Measurements from ENCODE around the gene KLF12.
A peak's percentile ranks its signal among the peaks of the same experiment; 100 is the strongest.

KLF12 gene

GRCh38 chr13:74135326-74136083 lies 1.3 kb upstream of the KLF12 start:
- TF ChIP-seq YY1 (IDR thresholded peaks at IDR 0.05; ENCODE audit: insufficient read depth, insufficient read length) (no peak), ZNF274 (IDR thresholded peaks at IDR 0.05; ENCODE audit: low read depth, low read length) (no peak), SUZ12 (IDR thresholded peaks at IDR 0.05; ENCODE audit: extremely low read depth, insufficient read depth, insufficient read length) (no peak)
- Histone ChIP-seq H3K27me3 (ENCODE audit: insufficient read depth, insufficient read length) (peaks cover 19% of the 10 kb centered on the region), H3K4me1 (ENCODE audit: insufficient read depth, insufficient read length) (no peaks in the 10 kb centered on the region), H3K9me3 (ENCODE audit: insufficient read depth, low read length) (no peaks in the 10 kb centered on the region), H3K9ac (ENCODE audit: insufficient read length, low read depth) (peak overlapping the region; percentile 85), H3K36me3 (ENCODE audit: insufficient read depth, insufficient read length, low read length) (no peaks in the 10 kb centered on the region), H3K4me3 (ENCODE audit: insufficient read length, low read depth) (peak overlapping the region; percentile 71)
- no peak for DNase-seq (ENCODE audit: low read depth, low spot score)

GRCh38 chr13:74134777-74135325 lies 647 bp upstream of the KLF12 start:
- Histone ChIP-seq H3K9ac (ENCODE audit: insufficient read length, low read depth) (peak overlapping the region; percentile 79), H3K27me3 (ENCODE audit: insufficient read depth, insufficient read length) (peaks cover 19% of the 10 kb centered on the region), H3K9me3 (ENCODE audit: insufficient read depth, low read length) (no peaks in the 10 kb centered on the region), H3K4me1 (ENCODE audit: insufficient read depth, insufficient read length) (no peaks in the 10 kb centered on the region), H3K36me3 (ENCODE audit: insufficient read depth, insufficient read length, low read length) (no peaks in the 10 kb centered on the region), H3K4me3 (ENCODE audit: insufficient read length, low read depth) (peak overlapping the region; percentile 63)
- no peak for DNase-seq (ENCODE audit: low read depth, low spot score)
- no peak for TF ChIP-seq ZNF274 (IDR thresholded peaks at IDR 0.05; ENCODE audit: low read depth, low read length)
- no peak for TF ChIP-seq YY1 (IDR thresholded peaks at IDR 0.05; ENCODE audit: insufficient read depth, insufficient read length)
- no peak for TF ChIP-seq SUZ12 (IDR thresholded peaks at IDR 0.05; ENCODE audit: extremely low read depth, insufficient read depth, insufficient read length)

DNA sequence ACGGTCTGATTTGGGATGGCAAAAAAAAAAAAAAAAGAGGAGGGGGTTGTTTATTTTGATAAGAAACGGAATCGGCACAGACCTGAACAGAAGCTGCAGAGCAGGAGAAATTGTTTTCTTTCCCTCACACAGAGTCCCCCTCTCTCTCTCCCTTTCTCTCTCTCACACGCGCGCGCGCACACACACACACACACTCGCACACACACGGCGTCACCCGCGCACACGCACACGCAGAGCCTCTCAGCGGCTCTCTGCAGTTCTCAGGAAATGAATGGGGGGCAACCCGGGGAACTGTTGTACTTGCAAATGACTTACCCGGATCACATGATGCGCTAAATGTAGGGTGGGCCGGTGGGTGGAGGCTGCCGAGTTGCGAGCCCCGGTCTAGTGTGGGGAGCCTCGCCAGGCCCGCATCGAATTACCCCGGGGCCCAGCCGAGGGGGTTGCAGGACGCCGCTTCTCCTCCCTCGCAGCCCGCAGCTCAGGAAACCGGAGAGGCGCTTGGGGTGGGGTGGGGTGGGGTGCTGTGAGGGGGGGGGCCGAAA lies 475 bp downstream of the KLF12 start:
- peak; percentile 73 for DNase-seq (ENCODE audit: low read depth, low spot score)
- peak overlapping the region; percentile 61 for H3K9ac ChIP-seq (ENCODE audit: insufficient read length, low read depth)
- peaks cover 19% of the 10 kb centered on the region for H3K27me3 ChIP-seq (ENCODE audit: insufficient read depth, insufficient read length)
- no peak for TF ChIP-seq YY1 (IDR thresholded peaks at IDR 0.05; ENCODE audit: insufficient read depth, insufficient read length)
- TF ChIP-seq SUZ12 (IDR thresholded peaks at IDR 0.05; ENCODE audit: extremely low read depth, insufficient read depth, insufficient read length): no peak
- no peak for TF ChIP-seq ZNF274 (IDR thresholded peaks at IDR 0.05; ENCODE audit: low read depth, low read length)
- H3K36me3 ChIP-seq (ENCODE audit: insufficient read depth, insufficient read length, low read length): no peaks in the 10 kb centered on the region
- no peaks in the 10 kb centered on the region for H3K4me1 ChIP-seq (ENCODE audit: insufficient read depth, insufficient read length)
- H3K9me3 ChIP-seq (ENCODE audit: insufficient read depth, low read length): no peaks in the 10 kb centered on the region
- peak overlapping the region; percentile 62 for H3K4me3 ChIP-seq (ENCODE audit: insufficient read length, low read depth)

DNA sequence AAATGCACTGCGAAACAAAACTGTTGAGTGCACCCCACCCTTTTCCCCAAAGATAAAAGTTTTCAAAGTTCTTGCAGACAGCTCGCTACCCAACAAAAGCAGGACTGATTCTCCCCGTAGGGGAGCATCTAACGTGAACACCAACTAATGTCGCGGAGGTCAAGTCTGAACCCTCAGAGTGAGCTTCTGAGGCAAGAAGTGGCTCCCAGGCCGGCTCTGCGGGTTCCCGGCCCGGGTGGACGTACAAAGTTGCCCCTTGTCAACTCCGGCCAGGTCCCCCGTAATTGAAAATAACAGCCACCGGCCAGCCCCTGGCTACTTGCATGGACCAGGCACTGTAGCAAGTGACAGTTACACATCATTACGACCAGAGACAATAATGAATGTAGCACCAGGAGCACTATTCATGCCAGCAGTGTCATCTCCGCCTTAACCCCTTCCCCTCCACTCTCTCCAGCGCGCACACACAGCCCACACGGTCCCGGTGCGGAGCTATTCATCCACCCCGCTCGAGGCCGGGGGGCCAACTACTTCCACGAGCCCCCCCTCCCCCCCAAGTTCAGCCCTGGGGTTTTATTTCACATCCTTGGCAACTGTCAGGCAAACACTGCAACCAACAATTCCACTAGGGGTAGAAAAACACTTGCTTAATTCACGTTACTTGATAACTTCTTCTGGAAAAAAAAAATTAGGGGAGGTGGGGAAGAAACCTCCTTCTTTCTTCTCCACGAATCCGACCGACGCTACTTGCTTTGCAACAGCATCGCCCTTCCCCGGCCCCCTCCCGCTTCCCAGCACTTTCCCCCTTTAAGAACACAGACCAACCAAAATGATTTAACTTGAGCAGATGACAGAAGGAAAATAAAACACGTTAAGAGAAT lies 1.2 kb downstream of the KLF12 start:
- peak; percentile 25 for DNase-seq (ENCODE audit: low read depth, low spot score)
- H3K36me3 ChIP-seq (ENCODE audit: insufficient read depth, insufficient read length, low read length): no peaks in the 10 kb centered on the region
- no peaks in the 10 kb centered on the region for H3K9me3 ChIP-seq (ENCODE audit: insufficient read depth, low read length)
- peak overlapping the region; percentile 61 for H3K9ac ChIP-seq (ENCODE audit: insufficient read length, low read depth)
- peak overlapping the region; percentile 62 for H3K4me3 ChIP-seq (ENCODE audit: insufficient read length, low read depth)
- H3K4me1 ChIP-seq (ENCODE audit: insufficient read depth, insufficient read length): no peaks in the 10 kb centered on the region
- H3K27me3 ChIP-seq (ENCODE audit: insufficient read depth, insufficient read length): peaks cover 19% of the 10 kb centered on the region
- TF ChIP-seq YY1 (IDR thresholded peaks at IDR 0.05; ENCODE audit: insufficient read depth, insufficient read length): no peak
- TF ChIP-seq ZNF274 (IDR thresholded peaks at IDR 0.05; ENCODE audit: low read depth, low read length): no peak
- no peak for TF ChIP-seq SUZ12 (IDR thresholded peaks at IDR 0.05; ENCODE audit: extremely low read depth, insufficient read depth, insufficient read length)

DNA sequence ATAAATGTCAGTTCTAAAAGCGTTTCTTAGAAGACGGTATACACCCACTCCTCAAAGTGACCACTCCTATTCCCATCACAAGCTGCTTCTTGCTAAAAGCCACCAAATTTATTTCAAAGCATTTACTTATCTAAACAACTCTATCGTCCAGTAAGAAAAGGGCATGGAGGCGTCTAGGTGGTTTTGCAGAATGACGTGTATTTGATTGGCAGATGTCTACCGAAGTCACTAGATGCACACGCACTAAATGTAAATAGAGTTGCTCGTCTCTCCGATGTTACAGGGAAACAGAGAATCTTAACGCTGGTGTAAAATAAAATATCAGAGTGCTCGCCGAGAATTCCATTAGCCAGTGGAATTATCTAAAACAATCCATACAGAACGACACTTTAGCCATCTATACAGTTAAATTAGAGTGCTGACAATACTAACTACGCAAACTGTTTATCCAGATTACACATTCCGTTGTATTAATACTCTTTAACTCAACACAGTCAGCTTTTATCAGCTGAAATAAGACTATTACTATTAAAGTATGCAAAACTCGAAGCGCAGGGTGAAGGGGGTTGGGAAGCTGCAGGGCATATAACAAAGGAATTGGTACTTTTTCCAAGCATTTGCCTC lies 1.9 kb downstream of the KLF12 start:
- H3K9ac ChIP-seq (ENCODE audit: insufficient read length, low read depth): no peak overlapping the region
- H3K9me3 ChIP-seq (ENCODE audit: insufficient read depth, low read length): no peaks in the 10 kb centered on the region
- no peak overlapping the region for H3K4me3 ChIP-seq (ENCODE audit: insufficient read length, low read depth)
- H3K27me3 ChIP-seq (ENCODE audit: insufficient read depth, insufficient read length): peaks cover 19% of the 10 kb centered on the region
- H3K4me1 ChIP-seq (ENCODE audit: insufficient read depth, insufficient read length): no peaks in the 10 kb centered on the region
- no peak for TF ChIP-seq ZNF274 (IDR thresholded peaks at IDR 0.05; ENCODE audit: low read depth, low read length)
- no peak for TF ChIP-seq SUZ12 (IDR thresholded peaks at IDR 0.05; ENCODE audit: extremely low read depth, insufficient read depth, insufficient read length)
- no peak for TF ChIP-seq YY1 (IDR thresholded peaks at IDR 0.05; ENCODE audit: insufficient read depth, insufficient read length)
- DNase-seq (ENCODE audit: low read depth, low spot score): no peak
- H3K36me3 ChIP-seq (ENCODE audit: insufficient read depth, insufficient read length, low read length): no peaks in the 10 kb centered on the region

GRCh38 chr13:74131227-74131626 lies 3.0 kb downstream of the KLF12 start:
- TF ChIP-seq YY1 (IDR thresholded peaks at IDR 0.05; ENCODE audit: insufficient read depth, insufficient read length) (no peak), ZNF274 (IDR thresholded peaks at IDR 0.05; ENCODE audit: low read depth, low read length) (no peak), SUZ12 (IDR thresholded peaks at IDR 0.05; ENCODE audit: extremely low read depth, insufficient read depth, insufficient read length) (no peak)
- Histone ChIP-seq H3K4me3 (ENCODE audit: insufficient read length, low read depth) (no peak overlapping the region), H3K27me3 (ENCODE audit: insufficient read depth, insufficient read length) (peaks cover 19% of the 10 kb centered on the region), H3K36me3 (ENCODE audit: insufficient read depth, insufficient read length, low read length) (no peaks in the 10 kb centered on the region), H3K9me3 (ENCODE audit: insufficient read depth, low read length) (no peaks in the 10 kb centered on the region), H3K9ac (ENCODE audit: insufficient read length, low read depth) (no peak overlapping the region), H3K4me1 (ENCODE audit: insufficient read depth, insufficient read length) (no peaks in the 10 kb centered on the region)
- DNase-seq (ENCODE audit: low read depth, low spot score): no peak
